ENCODE measurements around the gene DLL1. TPM values are rescaled to one million over a fixed set of nuclear protein-coding genes. Genes with fewer than 3 reads are reported as not detected.

DLL1 gene
- total and polyA plus RNA-seq, 9 of the 15 experiments (the other 6 are each of a cell fraction or from before 2014, with no cell fraction given): not detected

DNA sequence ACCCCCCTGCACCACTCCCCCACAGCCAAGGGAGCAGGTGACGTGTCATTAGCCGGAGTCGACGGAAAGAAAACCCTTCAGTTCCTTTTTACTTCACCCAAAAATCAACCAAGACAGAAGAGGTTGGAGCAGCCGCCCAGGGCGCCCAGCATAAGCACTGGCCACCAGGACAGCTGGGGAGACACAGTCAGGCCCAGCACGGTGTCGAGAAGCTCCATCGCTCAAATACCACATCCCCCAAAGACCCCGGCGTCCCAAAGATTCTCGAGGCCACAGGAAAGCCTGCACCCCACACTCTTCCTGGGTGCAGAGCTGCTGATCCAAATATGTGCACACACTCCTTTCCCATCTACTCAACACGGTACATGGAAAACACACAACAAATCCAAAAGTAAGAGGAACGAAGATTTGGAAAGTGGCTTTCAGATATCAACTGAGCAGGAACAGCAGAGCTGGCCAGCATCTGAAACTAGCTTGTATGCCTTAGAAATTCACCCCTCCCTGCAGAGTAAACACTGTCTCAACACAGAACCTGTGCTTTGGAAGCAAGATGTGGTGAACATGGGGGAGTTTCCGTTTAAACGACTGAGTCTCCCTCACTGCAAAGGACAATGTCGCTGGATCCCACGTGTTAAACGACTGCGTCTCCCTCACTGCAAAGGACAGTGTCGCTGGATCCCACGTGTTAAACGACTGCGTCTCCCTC lies 54.6 kb downstream of the DLL1 start:
- TF ChIP-seq TCF7L2 (IDR thresholded peaks at IDR 0.05; ENCODE audit: low read depth, low read length): no peak
- no peak for TF ChIP-seq TRIM24 (IDR thresholded peaks at IDR 0.05)
- no peak for FAIRE-seq
- no peak overlapping the region for H3K9ac ChIP-seq (ENCODE audit: insufficient read depth in 1 of 2, low read depth in 2 of 2, low read length in 2 of 2)
- no peaks in the 10 kb centered on the region for H3K79me2 ChIP-seq (ENCODE audit: control insufficient read depth, insufficient read depth, low read length)
- H3K4me2 ChIP-seq (ENCODE audit: insufficient read depth, low read length): no peak overlapping the region
- ChIA-PET CTCF (ENCODE audit: low intra/inter-chr PET ratio) (no interaction called here), POLR2A (interaction anchor here (0.7 kb wide), 2 partner anchors 11 to 1369 kb away, joined by 3 to 7 read pairs; no protein-coding TSS in a partner anchor)
- H2AFZ ChIP-seq (ENCODE audit: low read depth, low read length): no peak overlapping the region
- H3K9me1 ChIP-seq (ENCODE audit: control insufficient read depth, insufficient read depth, low read length): peaks cover 3% of the 10 kb centered on the region
- intact Hi-C loops (cut with micrococcal nuclease): no loop called here
- no TSS peak for BruUV-seq (replicated peaks)
- H3K4me1 ChIP-seq (replicated peaks in 1 of 2; ENCODE audit: control insufficient read depth in 2 of 2, insufficient read depth in 2 of 2, low read length in 2 of 2): peaks cover 0 to 3% of the 10 kb centered on the region in 2 experiments; a peak in 1 of 5 replicates
- WGBS (ENCODE audit: insufficient coverage, low coverage, missing lambda C conversion rate): 1% methylated on average over 21 of the region's 24 CpGs
- no peak for DNase-seq (ENCODE audit: extremely low read depth in 1 of 4, low spot score in 3 of 4)
- in situ Hi-C loops (cut with MboI): no loop called here
- no peaks in the 10 kb centered on the region for H3K9me3 ChIP-seq (replicated peaks; ENCODE audit: control insufficient read depth, insufficient read depth, low read depth, low read length)
- H3K36me3 ChIP-seq (ENCODE audit: control insufficient read depth, insufficient read depth, low read length): no peaks in the 10 kb centered on the region
- no peak overlapping the region for H3K4me3 ChIP-seq
- no peak overlapping the region for H3K27ac ChIP-seq (ENCODE audit: extremely low read depth, low read depth, low read length)
- no peak for ATAC-seq
- peaks cover 62 to 72% of the 10 kb centered on the region in 2 experiments for H3K27me3 ChIP-seq (ENCODE audit: control insufficient read depth in 2 of 2, insufficient read depth in 2 of 2, low read length in 2 of 2)
- peaks cover 12% of the 10 kb centered on the region for H4K20me1 ChIP-seq (replicated peaks; ENCODE audit: control insufficient read depth, insufficient read depth, low read length)

DNA sequence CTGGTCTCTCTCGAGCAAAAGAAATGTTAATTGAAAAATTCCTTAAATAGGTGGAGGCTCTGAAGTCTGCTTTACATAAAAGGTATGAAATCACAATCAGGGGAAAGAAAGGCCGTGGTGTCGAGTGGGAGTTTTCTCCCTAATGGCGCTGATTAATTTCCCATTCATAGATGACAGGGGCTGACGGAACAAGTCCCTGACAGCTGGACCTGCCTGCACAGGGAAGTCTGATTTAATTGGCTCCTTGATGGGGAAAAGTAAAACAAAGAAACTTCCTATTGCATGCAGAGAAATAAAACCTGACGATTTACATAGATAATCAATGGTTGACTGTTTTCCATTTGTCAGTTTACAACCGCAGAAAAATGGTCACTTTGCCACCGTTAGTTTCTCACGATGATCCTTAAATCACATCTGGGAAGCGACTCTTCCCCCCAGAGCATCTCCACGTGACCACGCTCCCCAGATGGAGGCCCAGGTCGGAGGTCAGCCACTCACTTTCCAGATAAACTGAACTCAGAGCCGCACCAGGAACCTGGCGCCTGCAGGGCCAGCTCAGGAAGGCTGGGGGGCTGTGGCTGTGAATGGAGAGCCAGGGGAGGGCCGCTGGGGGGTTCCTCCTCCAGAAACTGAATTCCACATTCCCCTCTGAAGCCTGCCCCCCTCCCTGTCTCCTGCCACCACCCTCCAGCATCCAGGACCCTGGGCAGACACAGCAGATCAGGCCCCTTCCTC lies 55.3 kb downstream of the DLL1 start:
- H3K9ac ChIP-seq (ENCODE audit: insufficient read depth in 1 of 2, low read depth in 2 of 2, low read length in 2 of 2): no peak overlapping the region
- peaks cover 3% of the 10 kb centered on the region for H3K9me1 ChIP-seq (ENCODE audit: control insufficient read depth, insufficient read depth, low read length)
- H3K4me3 ChIP-seq: no peak overlapping the region
- ATAC-seq (no peak), FAIRE-seq (no peak), DNase-seq (ENCODE audit: extremely low read depth in 1 of 4, low spot score in 3 of 4) (no peak)
- H3K4me2 ChIP-seq (ENCODE audit: insufficient read depth, low read length): no peak overlapping the region
- H3K27me3 ChIP-seq (ENCODE audit: control insufficient read depth in 2 of 2, insufficient read depth in 2 of 2, low read length in 2 of 2): peaks cover 69 to 79% of the 10 kb centered on the region in 2 experiments
- H3K9me3 ChIP-seq (replicated peaks; ENCODE audit: control insufficient read depth, insufficient read depth, low read depth, low read length): no peaks in the 10 kb centered on the region
- in situ Hi-C loops (cut with MboI): no loop called here
- no peak overlapping the region for H2AFZ ChIP-seq (ENCODE audit: low read depth, low read length)
- no peaks in the 10 kb centered on the region for H3K79me2 ChIP-seq (ENCODE audit: control insufficient read depth, insufficient read depth, low read length)
- TF ChIP-seq, protein P1, sequence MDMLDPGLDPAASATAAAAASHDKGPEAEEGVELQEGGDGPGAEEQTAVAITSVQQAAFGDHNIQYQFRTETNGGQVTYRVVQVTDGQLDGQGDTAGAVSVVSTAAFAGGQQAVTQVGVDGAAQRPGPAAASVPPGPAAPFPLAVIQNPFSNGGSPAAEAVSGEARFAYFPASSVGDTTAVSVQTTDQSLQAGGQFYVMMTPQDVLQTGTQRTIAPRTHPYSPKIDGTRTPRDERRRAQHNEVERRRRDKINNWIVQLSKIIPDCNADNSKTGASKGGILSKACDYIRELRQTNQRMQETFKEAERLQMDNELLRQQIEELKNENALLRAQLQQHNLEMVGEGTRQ (CRISPR knock-in tag; IDR thresholded peaks at IDR 0.05): peak; percentile 46; the same call in 1 of the 2 replicates
- TF ChIP-seq MYNN (IDR thresholded peaks at IDR 0.05) (no peak), MYNN (CRISPR knock-in tag; IDR thresholded peaks at IDR 0.05) (no peak)
- intact Hi-C loops (cut with micrococcal nuclease): no loop called here
- no peak overlapping the region for H3K27ac ChIP-seq (ENCODE audit: extremely low read depth, low read depth, low read length)
- ChIA-PET POLR2A (interaction anchor here (0.7 kb wide), 2 partner anchors 12 to 1369 kb away, joined by 3 to 7 read pairs; no protein-coding TSS in a partner anchor), CTCF (ENCODE audit: low intra/inter-chr PET ratio) (no interaction called here)
- WGBS (ENCODE audit: insufficient coverage, low coverage, missing lambda C conversion rate): under 1% methylated on average over 16 of the region's 16 CpGs
- peaks cover 0 to 3% of the 10 kb centered on the region in 2 experiments; a peak in 1 of 5 replicates for H3K4me1 ChIP-seq (replicated peaks in 1 of 2; ENCODE audit: control insufficient read depth in 2 of 2, insufficient read depth in 2 of 2, low read length in 2 of 2)
- H4K20me1 ChIP-seq (replicated peaks; ENCODE audit: control insufficient read depth, insufficient read depth, low read length): peaks cover 12% of the 10 kb centered on the region
- no peaks in the 10 kb centered on the region for H3K36me3 ChIP-seq (ENCODE audit: control insufficient read depth, insufficient read depth, low read length)
- BruUV-seq (replicated peaks): no TSS peak
